Measurements from ENCODE around the gene SLC9A5. TPM values are rescaled to one million over a fixed set of nuclear protein-coding genes. Genes with fewer than 3 reads are reported as not detected.

The SLC9A5 gene
- total RNA-seq, 1 donor from 2014 or later = 2.8 TPM

- intact Hi-C loops (cut with DNase I) = no loop called here
- peak overlapping the region; percentile 89 for H3K4me3 ChIP-seq
- peaks cover 31% of the 10 kb centered on the region for H3K4me1 ChIP-seq
- peak overlapping the region; percentile 79 for H3K27ac ChIP-seq
- no peak for TF ChIP-seq CTCF (IDR thresholded peaks at IDR 0.05)
- peaks cover 34% of the 10 kb centered on the region for H3K36me3 ChIP-seq
- no peaks in the 10 kb centered on the region for H3K27me3 ChIP-seq (ENCODE audit: low read depth)
- no peaks in the 10 kb centered on the region for H3K9me3 ChIP-seq
- ATAC-seq (no peak), DNase-seq (no peak)
These were observed 22.4 kb upstream of the SLC9A5 start for GRCh38 chr16:67226295-67226803.

GRCh38 chr16:67226804-67227566 is 21.8 kb upstream of the SLC9A5 start, which contains the start of gene TMEM208:
Gene TMEM208 (plus strand): TSS chr16:67227130. CDS start chr16:67227219, 89 bp downstream.
- peak; percentile 97 to 98 for ATAC-seq
- peaks cover 31% of the 10 kb centered on the region for H3K4me1 ChIP-seq
- intact Hi-C loops (cut with DNase I) = no loop called here

GRCh38 chr16:67227567-67227921 is 21.2 kb upstream of the SLC9A5 start:
- Histone ChIP-seq H3K27ac (peak overlapping the region; percentile 79), H3K27me3 (ENCODE audit: low read depth) (no peaks in the 10 kb centered on the region), H3K4me3 (peak overlapping the region; percentile 89), H3K4me1 (peaks cover 31% of the 10 kb centered on the region), H3K36me3 (peaks cover 46% of the 10 kb centered on the region), H3K9me3 (no peaks in the 10 kb centered on the region)
- intact Hi-C loops (cut with DNase I) = no loop called here
- TF ChIP-seq CTCF (IDR thresholded peaks at IDR 0.05) = no peak
- ATAC-seq (no peak), DNase-seq (no peak)

More at GRCh38 chr16:67226804-67227566, 21.8 kb upstream of the SLC9A5 start, which contains the start of gene TMEM208:
- H3K27ac ChIP-seq = peak within 1 kb of the TSS; percentile 79
- H3K9me3 ChIP-seq = no peaks in the 10 kb centered on the region
- H3K27me3 ChIP-seq (ENCODE audit: low read depth) = no peaks in the 10 kb centered on the region
- TF ChIP-seq CTCF (IDR thresholded peaks at IDR 0.05) = peak; percentile 34
- peak within 1 kb of the TSS; percentile 89 for H3K4me3 ChIP-seq
- H3K36me3 ChIP-seq = peaks cover 41% of the 10 kb centered on the region
- DNase-seq = peak; percentile 97

- peaks cover 53% of the 10 kb centered on the region for H3K36me3 ChIP-seq
These were observed 20.6 kb upstream of the SLC9A5 start for GRCh38 chr16:67228034-67228785.

More at GRCh38 chr16:67228034-67228785, 20.6 kb upstream of the SLC9A5 start:
- H3K4me1 ChIP-seq = peaks cover 31% of the 10 kb centered on the region
- no peak for TF ChIP-seq CTCF (IDR thresholded peaks at IDR 0.05)
- ATAC-seq (no peak), DNase-seq (no peak)
- H3K9me3 ChIP-seq = no peaks in the 10 kb centered on the region
- intact Hi-C loops (cut with DNase I) = no loop called here
- H3K27me3 ChIP-seq (ENCODE audit: low read depth) = no peaks in the 10 kb centered on the region
- H3K4me3 ChIP-seq = peak overlapping the region; percentile 89
- no peak overlapping the region for H3K27ac ChIP-seq

Measured in lower lobe of right lung (tissue), 2 donors.